GM12878 (cell line): ENCODE data around the gene PAEP.

Experiments
- MTA3 ChIP-seq: IDR thresholded peaks from 2 replicates; pipeline ENCODE4 v1.6.1; 2012; ENCODE audit warnings: low read length, inconsistent platforms, borderline replicate concordance
- TF ChIP-seq, protein P1 (sequence below): IDR thresholded peaks from 2 replicates; pipeline ENCODE4 v1.6.1; 2012; ENCODE audit warnings: mild to moderate bottlenecking, low read depth, low read length

DNA sequence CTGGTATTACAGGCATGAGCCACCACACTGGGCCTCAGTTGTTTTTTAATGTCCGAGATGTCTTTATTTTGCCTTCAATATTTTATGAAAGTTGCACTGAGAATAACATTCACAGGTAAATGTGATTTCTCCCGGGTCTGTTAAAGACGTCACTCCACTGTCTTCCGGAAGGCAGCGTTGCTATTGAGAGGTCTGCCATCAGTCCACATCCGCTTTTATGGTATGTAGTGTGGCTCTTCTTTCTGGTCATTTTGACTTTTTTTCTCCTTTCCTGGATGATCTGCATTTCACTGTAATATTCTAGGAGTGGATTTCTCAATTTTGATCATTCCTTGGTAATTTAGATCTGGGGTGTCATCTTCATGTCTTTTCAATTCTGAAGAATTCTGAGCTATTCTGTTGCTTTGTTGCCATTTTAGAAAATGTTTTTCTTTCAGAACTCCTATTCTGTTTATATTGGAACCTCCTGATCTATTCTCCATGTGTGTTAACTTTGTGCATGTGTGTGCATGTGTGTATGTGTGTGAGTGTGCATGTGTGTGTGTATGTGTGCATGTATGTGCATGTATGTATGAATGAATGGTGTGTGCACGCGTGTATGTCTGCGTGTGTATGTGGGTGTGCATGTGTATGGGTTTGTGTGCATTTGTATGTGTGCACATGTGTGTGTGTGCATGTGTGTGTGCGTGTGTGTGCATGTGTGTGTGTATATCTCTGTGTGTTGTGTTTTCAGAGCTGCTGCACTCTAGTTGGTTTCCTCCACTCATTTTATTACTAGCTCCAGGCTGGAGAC is 42.2 kb upstream of the PAEP start:
- no peak for TF ChIP-seq MTA3
- TF ChIP-seq, protein P1, sequence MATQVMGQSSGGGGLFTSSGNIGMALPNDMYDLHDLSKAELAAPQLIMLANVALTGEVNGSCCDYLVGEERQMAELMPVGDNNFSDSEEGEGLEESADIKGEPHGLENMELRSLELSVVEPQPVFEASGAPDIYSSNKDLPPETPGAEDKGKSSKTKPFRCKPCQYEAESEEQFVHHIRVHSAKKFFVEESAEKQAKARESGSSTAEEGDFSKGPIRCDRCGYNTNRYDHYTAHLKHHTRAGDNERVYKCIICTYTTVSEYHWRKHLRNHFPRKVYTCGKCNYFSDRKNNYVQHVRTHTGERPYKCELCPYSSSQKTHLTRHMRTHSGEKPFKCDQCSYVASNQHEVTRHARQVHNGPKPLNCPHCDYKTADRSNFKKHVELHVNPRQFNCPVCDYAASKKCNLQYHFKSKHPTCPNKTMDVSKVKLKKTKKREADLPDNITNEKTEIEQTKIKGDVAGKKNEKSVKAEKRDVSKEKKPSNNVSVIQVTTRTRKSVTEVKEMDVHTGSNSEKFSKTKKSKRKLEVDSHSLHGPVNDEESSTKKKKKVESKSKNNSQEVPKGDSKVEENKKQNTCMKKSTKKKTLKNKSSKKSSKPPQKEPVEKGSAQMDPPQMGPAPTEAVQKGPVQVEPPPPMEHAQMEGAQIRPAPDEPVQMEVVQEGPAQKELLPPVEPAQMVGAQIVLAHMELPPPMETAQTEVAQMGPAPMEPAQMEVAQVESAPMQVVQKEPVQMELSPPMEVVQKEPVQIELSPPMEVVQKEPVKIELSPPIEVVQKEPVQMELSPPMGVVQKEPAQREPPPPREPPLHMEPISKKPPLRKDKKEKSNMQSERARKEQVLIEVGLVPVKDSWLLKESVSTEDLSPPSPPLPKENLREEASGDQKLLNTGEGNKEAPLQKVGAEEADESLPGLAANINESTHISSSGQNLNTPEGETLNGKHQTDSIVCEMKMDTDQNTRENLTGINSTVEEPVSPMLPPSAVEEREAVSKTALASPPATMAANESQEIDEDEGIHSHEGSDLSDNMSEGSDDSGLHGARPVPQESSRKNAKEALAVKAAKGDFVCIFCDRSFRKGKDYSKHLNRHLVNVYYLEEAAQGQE: no peak
